Esophagus (tissue), 2 donors: ENCODE data around the gene LHX3. TPM values are rescaled to one million over a fixed set of nuclear protein-coding genes. Genes with fewer than 3 reads are reported as not detected.

ENCODE experiments used
- H3K27ac ChIP-seq, 2 donors: one replicate each; pipeline ENCODE4 v1.5.1; 2013; ENCODE audit warnings: low read depth in 2 of 2, mild to moderate bottlenecking in 2 of 2, inconsistent platforms in 1 of 2, low read length in 1 of 2, moderate library complexity in 1 of 2
- H3K27me3 ChIP-seq, 2 donors: one replicate each; pipeline ENCODE4 v1.6.1; 2013; ENCODE audit warnings: low read length in 2 of 2, control low read depth in 1 of 2, mild to moderate bottlenecking in 1 of 2; ENCODE audit not compliant: insufficient read depth in 2 of 2, control insufficient read depth in 1 of 2
- H3K36me3 ChIP-seq, 2 donors: one replicate each; pipeline ENCODE4 v1.6.1; 2013; ENCODE audit warnings: low read length in 1 of 2; ENCODE audit not compliant: control insufficient read depth in 2 of 2, insufficient read depth in 2 of 2
- H3K4me1 ChIP-seq, 2 donors: one replicate each; pipeline ENCODE4 v1.6.1; 2013; ENCODE audit warnings: low read length in 1 of 2; ENCODE audit not compliant: control insufficient read depth in 2 of 2, insufficient read depth in 2 of 2
- H3K4me3 ChIP-seq, 2 donors: one replicate each; pipeline ENCODE4 v1.5.1; 2013; ENCODE audit warnings: low read length in 2 of 2, mild to moderate bottlenecking in 2 of 2, low read depth in 1 of 2, moderate library complexity in 1 of 2
- H3K9me3 ChIP-seq, 2 donors: one replicate each; pipeline ENCODE4 v1.6.1; 2013; ENCODE audit warnings: mild to moderate bottlenecking in 2 of 2, low read depth in 1 of 2, low read length in 1 of 2, moderate library complexity in 1 of 2; ENCODE audit not compliant: control insufficient read depth in 2 of 2, insufficient read depth in 1 of 2
- WGBS, 2 donors: extraction: QIAGEN DNeasy Blood & Tissue Kit; methylation state at CpG; one replicate each; pipeline ENCODE4 v1.1.7; 2013; 5-methylcytosine and 5-hydroxymethylcytosine counted together
- polyA plus RNA-seq, 2 donors: library from polyadenylated mRNA; stranded (reverse); fragments of 200-250 nt; gene quantifications; one replicate each; pipeline ENCODE4 v1.2.3, GENCODE V29; 2013
- donor health status: healthy with polysubstance abuse.
- donor health status: Bipolar disorder and iron deficiency.

Gene LHX3
- polyA plus RNA-seq, 2 donors = not detected

GRCh38 chr9:136173648-136174290 is 31.2 kb downstream of the LHX3 start:
- H3K4me1 ChIP-seq = no peaks in the 10 kb centered on the region
- no peaks in the 10 kb centered on the region for H3K9me3 ChIP-seq
- no peak overlapping the region for H3K27ac ChIP-seq
- H3K36me3 ChIP-seq = no peaks in the 10 kb centered on the region
- H3K4me3 ChIP-seq = no peak overlapping the region
- 83 to 84% methylated on average over 12 to 14 of the region's 14 CpGs for WGBS, 2 donors
- peaks cover 2% of the 10 kb centered on the region in 2 donors for H3K27me3 ChIP-seq

- Histone ChIP-seq H3K36me3 (no peaks in the 10 kb centered on the region), H3K9me3 (no peaks in the 10 kb centered on the region), H3K4me3 (no peak overlapping the region), H3K27me3 (peaks cover 2% of the 10 kb centered on the region in 2 donors), H3K27ac (no peak overlapping the region), H3K4me1 (no peaks in the 10 kb centered on the region)
- 80 to 82% methylated on average over 16 of the region's 16 CpGs for WGBS, 2 donors
These were observed 32.4 kb downstream of the LHX3 start for GRCh38 chr9:136172412-136173079.

GRCh38 chr9:136171801-136172411 is 33.0 kb downstream of the LHX3 start:
- no peak overlapping the region for H3K4me3 ChIP-seq
- H3K9me3 ChIP-seq = no peaks in the 10 kb centered on the region
- no peak overlapping the region for H3K27ac ChIP-seq
- H3K36me3 ChIP-seq = no peaks in the 10 kb centered on the region
- H3K27me3 ChIP-seq = peaks cover 2% of the 10 kb centered on the region in 2 donors
- H3K4me1 ChIP-seq = no peaks in the 10 kb centered on the region
- WGBS, 2 donors = 73 to 74% methylated on average over 11 of the region's 11 CpGs

- peaks cover 2% of the 10 kb centered on the region in 2 donors for H3K27me3 ChIP-seq
- H3K4me3 ChIP-seq = no peak overlapping the region
- WGBS, 2 donors = 42 to 44% methylated on average over 16 of the region's 16 CpGs
- no peak overlapping the region for H3K27ac ChIP-seq
- no peaks in the 10 kb centered on the region for H3K9me3 ChIP-seq
- H3K36me3 ChIP-seq = no peaks in the 10 kb centered on the region
- no peaks in the 10 kb centered on the region for H3K4me1 ChIP-seq
These were observed 33.7 kb downstream of the LHX3 start for GRCh38 chr9:136171009-136171800.

GRCh38 chr9:136170006-136170901 is 34.7 kb downstream of the LHX3 start:
- Histone ChIP-seq H3K27me3 (peaks cover 2% of the 10 kb centered on the region in 2 donors), H3K9me3 (no peaks in the 10 kb centered on the region), H3K36me3 (no peaks in the 10 kb centered on the region), H3K4me3 (no peak overlapping the region), H3K4me1 (no peaks in the 10 kb centered on the region), H3K27ac (no peak overlapping the region)
- WGBS, 2 donors = 36 to 43% methylated on average over 27 to 28 of the region's 28 CpGs

GRCh38 chr9:136169495-136169894 is 35.4 kb downstream of the LHX3 start:
- H3K4me1 ChIP-seq = no peaks in the 10 kb centered on the region
- H3K27ac ChIP-seq = no peak overlapping the region
- no peak overlapping the region for H3K4me3 ChIP-seq
- H3K36me3 ChIP-seq = no peaks in the 10 kb centered on the region
- 43 to 63% methylated on average over 6 of the region's 6 CpGs for WGBS, 2 donors
- H3K27me3 ChIP-seq = peaks cover 2% of the 10 kb centered on the region in 2 donors
- H3K9me3 ChIP-seq = no peaks in the 10 kb centered on the region

GRCh38 chr9:136163248-136163850 is 41.6 kb downstream of the LHX3 start:
- no peaks in the 10 kb centered on the region for H3K9me3 ChIP-seq
- H3K27me3 ChIP-seq = peaks cover 0 to 4% of the 10 kb centered on the region in 2 donors
- H3K36me3 ChIP-seq = no peaks in the 10 kb centered on the region
- 60 to 63% methylated on average over 1 of the region's 1 CpG for WGBS, 2 donors
- no peak overlapping the region for H3K4me3 ChIP-seq
- no peaks in the 10 kb centered on the region for H3K4me1 ChIP-seq
- H3K27ac ChIP-seq = no peak overlapping the region

- 66% methylated on average over 10 of the region's 10 CpGs for WGBS, 2 donors
- Histone ChIP-seq H3K4me3 (no peak overlapping the region), H3K36me3 (no peaks in the 10 kb centered on the region), H3K9me3 (no peaks in the 10 kb centered on the region), H3K4me1 (no peaks in the 10 kb centered on the region), H3K27ac (no peak overlapping the region), H3K27me3 (peaks cover 0 to 4% of the 10 kb centered on the region in 2 donors)
These were observed 43.8 kb downstream of the LHX3 start for GRCh38 chr9:136160995-136161610.
